IPS-20b (cell line): ENCODE results near the gene FN1.

ENCODE experiments used
- H3K27ac ChIP-seq: one replicate; pipeline ENCODE4 v1.5.1; 2013; ENCODE audit warnings: low read length
- H3K27me3 ChIP-seq: 2 replicates; pipeline ENCODE4 v1.6.1; 2013; ENCODE audit warnings: mild to moderate bottlenecking, low read length, inconsistent platforms; ENCODE audit not compliant: insufficient read depth
- H3K36me3 ChIP-seq: 2 replicates; pipeline ENCODE4 v1.6.1; 2013; ENCODE audit warnings: low read depth, mild to moderate bottlenecking, inconsistent platforms, low read length, moderate library complexity; ENCODE audit not compliant: insufficient read depth
- H3K4me1 ChIP-seq: 2 replicates; pipeline ENCODE4 v1.6.1; 2013; ENCODE audit warnings: mild to moderate bottlenecking, control low read depth, inconsistent platforms, low read length, moderate library complexity; ENCODE audit not compliant: insufficient read depth
- H3K4me3 ChIP-seq: 2 replicates; pipeline ENCODE4 v1.5.1; 2013; ENCODE audit warnings: mild to moderate bottlenecking, low read length, inconsistent platforms
- H3K9ac ChIP-seq: 2 replicates; pipeline ENCODE4 v1.6.1; 2013; ENCODE audit warnings: low read depth, mild to moderate bottlenecking, inconsistent platforms, low read length, moderate library complexity
- H3K9me3 ChIP-seq: 2 replicates; pipeline ENCODE4 v1.6.1; 2013; ENCODE audit warnings: mild to moderate bottlenecking, low read depth, low read length, inconsistent platforms; ENCODE audit not compliant: insufficient read depth

FN1 gene

GRCh38 chr2:215460682-215461382 is 25.0 kb upstream of the FN1 start:
- Histone ChIP-seq H3K36me3 (no peaks in the 10 kb centered on the region), H3K9me3 (no peaks in the 10 kb centered on the region), H3K9ac (no peak overlapping the region), H3K27ac (no peak overlapping the region), H3K4me1 (no peaks in the 10 kb centered on the region), H3K4me3 (no peak overlapping the region), H3K27me3 (no peaks in the 10 kb centered on the region)

GRCh38 chr2:215455958-215456357 is 20.1 kb upstream of the FN1 start:
- no peak overlapping the region for H3K27ac ChIP-seq
- H3K9ac ChIP-seq = no peak overlapping the region
- no peaks in the 10 kb centered on the region for H3K9me3 ChIP-seq
- no peaks in the 10 kb centered on the region for H3K36me3 ChIP-seq
- no peaks in the 10 kb centered on the region for H3K4me1 ChIP-seq
- no peak overlapping the region for H3K4me3 ChIP-seq
- no peaks in the 10 kb centered on the region for H3K27me3 ChIP-seq

GRCh38 chr2:215454519-215455246 is 18.8 kb upstream of the FN1 start:
- no peaks in the 10 kb centered on the region for H3K4me1 ChIP-seq
- no peaks in the 10 kb centered on the region for H3K9me3 ChIP-seq

GRCh38 chr2:215452725-215453124 is 16.9 kb upstream of the FN1 start:
- H3K27me3 ChIP-seq = no peaks in the 10 kb centered on the region
- H3K9me3 ChIP-seq = no peaks in the 10 kb centered on the region
- H3K36me3 ChIP-seq = no peaks in the 10 kb centered on the region
- no peak overlapping the region for H3K9ac ChIP-seq
- H3K27ac ChIP-seq = no peak overlapping the region
- no peaks in the 10 kb centered on the region for H3K4me1 ChIP-seq
- H3K4me3 ChIP-seq = no peak overlapping the region

More at GRCh38 chr2:215454519-215455246, 18.8 kb upstream of the FN1 start:
- H3K9ac ChIP-seq = no peak overlapping the region
- no peak overlapping the region for H3K27ac ChIP-seq
- H3K4me3 ChIP-seq = no peak overlapping the region
- no peaks in the 10 kb centered on the region for H3K36me3 ChIP-seq
- no peaks in the 10 kb centered on the region for H3K27me3 ChIP-seq

- H3K9ac ChIP-seq = no peak overlapping the region
- no peaks in the 10 kb centered on the region for H3K27me3 ChIP-seq
- H3K9me3 ChIP-seq = no peaks in the 10 kb centered on the region
- no peaks in the 10 kb centered on the region for H3K36me3 ChIP-seq
- no peaks in the 10 kb centered on the region for H3K4me1 ChIP-seq
- no peak overlapping the region for H3K4me3 ChIP-seq
- H3K27ac ChIP-seq = no peak overlapping the region
Observed at GRCh38 chr2:215451012-215451756, 15.3 kb upstream of the FN1 start.

- Histone ChIP-seq H3K27ac (no peak overlapping the region), H3K9ac (no peak overlapping the region), H3K27me3 (no peaks in the 10 kb centered on the region), H3K36me3 (no peaks in the 10 kb centered on the region), H3K4me1 (no peaks in the 10 kb centered on the region), H3K4me3 (no peak overlapping the region), H3K9me3 (no peaks in the 10 kb centered on the region)
Observed at GRCh38 chr2:215450188-215451011, 14.5 kb upstream of the FN1 start.

- Histone ChIP-seq H3K27ac (no peak overlapping the region), H3K4me3 (no peak overlapping the region), H3K9me3 (no peaks in the 10 kb centered on the region), H3K36me3 (no peaks in the 10 kb centered on the region), H3K4me1 (no peaks in the 10 kb centered on the region), H3K27me3 (no peaks in the 10 kb centered on the region), H3K9ac (no peak overlapping the region)
Observed at GRCh38 chr2:215447673-215448081, 11.8 kb upstream of the FN1 start.

GRCh38 chr2:215447056-215447455 is 11.2 kb upstream of the FN1 start:
- H3K36me3 ChIP-seq = no peaks in the 10 kb centered on the region
- H3K27ac ChIP-seq = no peak overlapping the region
- H3K4me1 ChIP-seq = no peaks in the 10 kb centered on the region
- no peak overlapping the region for H3K9ac ChIP-seq
- no peaks in the 10 kb centered on the region for H3K27me3 ChIP-seq
- no peaks in the 10 kb centered on the region for H3K9me3 ChIP-seq
- no peak overlapping the region for H3K4me3 ChIP-seq

GRCh38 chr2:215442401-215442787 is 6.5 kb upstream of the FN1 start:
- Histone ChIP-seq H3K27me3 (no peaks in the 10 kb centered on the region; the same call in 1 of the 2 replicates), H3K4me3 (no peak overlapping the region), H3K27ac (no peak overlapping the region), H3K9ac (no peak overlapping the region), H3K9me3 (no peaks in the 10 kb centered on the region), H3K4me1 (peaks cover 3% of the 10 kb centered on the region; the same call in 1 of the 2 replicates), H3K36me3 (no peaks in the 10 kb centered on the region)

GRCh38 chr2:215441560-215442400 is 5.9 kb upstream of the FN1 start:
- H3K27me3 ChIP-seq = no peaks in the 10 kb centered on the region; the same call in 1 of the 2 replicates
- H3K36me3 ChIP-seq = no peaks in the 10 kb centered on the region
- H3K9me3 ChIP-seq = no peaks in the 10 kb centered on the region
- no peak overlapping the region for H3K27ac ChIP-seq
- H3K9ac ChIP-seq = no peak overlapping the region
- H3K4me1 ChIP-seq = peaks cover 6% of the 10 kb centered on the region; the same call in 1 of the 2 replicates
- H3K4me3 ChIP-seq = no peak overlapping the region
